Measurements from ENCODE around the gene SH3PXD2A. TPM values are rescaled to one million over a fixed set of nuclear protein-coding genes. Genes with fewer than 3 reads are reported as not detected.

SH3PXD2A gene
- total RNA-seq, 2 experiments from 2014 or later: 6.9 to 7.0 TPM

GRCh38 chr10:103897241-103897774, 41.9 kb upstream of the SH3PXD2A start:
- H3K27me3 Mint-ChIP-seq: no peaks in the 10 kb centered on the region
- H3K27me3 ChIP-seq (ENCODE audit: control insufficient read depth in 1 of 2, insufficient read depth in 2 of 2, low read length in 2 of 2): no peaks in the 10 kb centered on the region
- H3K4me1 Mint-ChIP-seq (ENCODE audit: low read depth): peaks cover 44% of the 10 kb centered on the region
- DNase-seq (no peak), ATAC-seq (ENCODE audit: poor library complexity) (no peak)
- POLR2A ChIA-PET: interaction anchor here (1.3 kb wide), 1 partner anchor 14 kb away, joined by 5 read pairs; no protein-coding TSS in a partner anchor
- no peak overlapping the region for H3K27ac Mint-ChIP-seq
- H3K9me3 Mint-ChIP-seq: no peaks in the 10 kb centered on the region
- no peak overlapping the region for H3K4me3 Mint-ChIP-seq
- peaks cover 76% of the 10 kb centered on the region for H3K36me3 ChIP-seq (ENCODE audit: insufficient read depth, low read length)
- H3K4me3 ChIP-seq (ENCODE audit: low read length): no peak overlapping the region
- TF ChIP-seq CTCF (IDR thresholded peaks at IDR 0.05): no peak
- peaks cover 98% of the 10 kb centered on the region for H3K36me3 Mint-ChIP-seq (ENCODE audit: low read depth)
- no peak overlapping the region for H3K27ac ChIP-seq (ENCODE audit: low read depth in 1 of 2, low read length in 2 of 2)
- no peaks in the 10 kb centered on the region for H3K9me3 ChIP-seq (ENCODE audit: control insufficient read depth in 1 of 2, insufficient read depth in 1 of 2, low read length in 2 of 2)
- intact Hi-C loops (cut with DNase I, micrococcal nuclease): no loop called here
- CTCF ChIA-PET: no interaction called here
- peaks cover 38% of the 10 kb centered on the region for H3K4me1 ChIP-seq (ENCODE audit: insufficient read depth, low read length)

- intact Hi-C loops (cut with DNase I, micrococcal nuclease): no loop called here
- Histone ChIP-seq H3K4me1 (ENCODE audit: insufficient read depth, low read length) (peaks cover 32% of the 10 kb centered on the region), H3K27me3 (ENCODE audit: control insufficient read depth in 1 of 2, insufficient read depth in 2 of 2, low read length in 2 of 2) (no peaks in the 10 kb centered on the region), H3K27ac (ENCODE audit: low read depth in 1 of 2, low read length in 2 of 2) (no peak overlapping the region), H3K9me3 (ENCODE audit: control insufficient read depth in 1 of 2, insufficient read depth in 1 of 2, low read length in 2 of 2) (no peaks in the 10 kb centered on the region), H3K4me3 (ENCODE audit: low read length) (no peak overlapping the region), H3K36me3 (ENCODE audit: insufficient read depth, low read length) (peaks cover 87% of the 10 kb centered on the region)
- DNase-seq (no peak), ATAC-seq (ENCODE audit: poor library complexity) (no peak)
- POLR2A ChIA-PET: no interaction called here
- no peak overlapping the region for H3K4me3 Mint-ChIP-seq
- peaks cover 98% of the 10 kb centered on the region for H3K36me3 Mint-ChIP-seq (ENCODE audit: low read depth)
- peaks cover 33% of the 10 kb centered on the region for H3K4me1 Mint-ChIP-seq (ENCODE audit: low read depth)
- H3K27me3 Mint-ChIP-seq: no peaks in the 10 kb centered on the region
- CTCF ChIA-PET: no interaction called here
- H3K9me3 Mint-ChIP-seq: no peaks in the 10 kb centered on the region
- no peak for TF ChIP-seq CTCF (IDR thresholded peaks at IDR 0.05)
- no peak overlapping the region for H3K27ac Mint-ChIP-seq
Measured at GRCh38 chr10:103896225-103896624, 40.8 kb upstream of the SH3PXD2A start.

- Histone ChIP-seq H3K9me3 (ENCODE audit: control insufficient read depth in 1 of 2, insufficient read depth in 1 of 2, low read length in 2 of 2) (no peaks in the 10 kb centered on the region), H3K4me3 (ENCODE audit: low read length) (no peak overlapping the region), H3K27ac (ENCODE audit: low read depth in 1 of 2, low read length in 2 of 2) (peak overlapping the region in 1 of 2 donors; percentile 49), H3K27me3 (ENCODE audit: control insufficient read depth in 1 of 2, insufficient read depth in 2 of 2, low read length in 2 of 2) (no peaks in the 10 kb centered on the region), H3K36me3 (ENCODE audit: insufficient read depth, low read length) (peaks cover 90% of the 10 kb centered on the region), H3K4me1 (ENCODE audit: insufficient read depth, low read length) (peaks cover 31% of the 10 kb centered on the region)
- H3K4me1 Mint-ChIP-seq (ENCODE audit: low read depth): peaks cover 29% of the 10 kb centered on the region
- peaks cover 98% of the 10 kb centered on the region for H3K36me3 Mint-ChIP-seq (ENCODE audit: low read depth)
- ChIA-PET CTCF (interaction anchor here (1.1 kb wide), 1 partner anchor 12 kb away, joined by 3 read pairs; no protein-coding TSS in a partner anchor), POLR2A (interaction anchor here (1.2 to 1.6 kb wide), 3 partner anchors 22 to 226 kb away, joined by 4 to 5 read pairs (median 5); partner anchors contain the start of genes SFR1 and STN1)
- H3K9me3 Mint-ChIP-seq: no peaks in the 10 kb centered on the region
- intact Hi-C loops (cut with DNase I, micrococcal nuclease): no loop called here
- no peaks in the 10 kb centered on the region for H3K27me3 Mint-ChIP-seq
- TF ChIP-seq CTCF (IDR thresholded peaks at IDR 0.05): no peak
- peak overlapping the region; percentile 75 for H3K27ac Mint-ChIP-seq
- no peak for DNase-seq
- no peak overlapping the region for H3K4me3 Mint-ChIP-seq
- ATAC-seq (ENCODE audit: poor library complexity): no peak
Measured at GRCh38 chr10:103895411-103896186, 40.2 kb upstream of the SH3PXD2A start.
